Trophoblast cell (in vitro differentiated cells and primary cell): ENCODE data around the gene ATXN1L.

ENCODE experiments used
- DNase-seq, 2 donors: peaks; one replicate each; pipeline ENCODE4 v3.0.0-alpha.2; 2016
- H2AFZ ChIP-seq: 2 replicates; pipeline ENCODE4 v1.6.1; 2013; ENCODE audit warnings: low read length, moderate library complexity, mild to moderate bottlenecking; ENCODE audit not compliant: insufficient read depth, poor library complexity
- H2AK5ac ChIP-seq: 2 replicates; pipeline ENCODE4 v1.6.1; 2013; ENCODE audit warnings: mild to moderate bottlenecking, low read length
- H2BK120ac ChIP-seq: 2 replicates; pipeline ENCODE4 v1.6.1; 2013; ENCODE audit warnings: low read length, mild to moderate bottlenecking, moderate library complexity; ENCODE audit not compliant: insufficient read depth, poor library complexity
- H2BK12ac ChIP-seq: 2 replicates; pipeline ENCODE4 v1.6.1; 2013; ENCODE audit warnings: mild to moderate bottlenecking, low read length, moderate library complexity
- H2BK5ac ChIP-seq: 2 replicates; pipeline ENCODE4 v1.6.1; 2013; ENCODE audit warnings: low read length, low read depth, moderate library complexity, mild to moderate bottlenecking; ENCODE audit not compliant: poor library complexity
- H3K14ac ChIP-seq: 2 replicates; pipeline ENCODE4 v1.6.1; 2013; ENCODE audit warnings: mild to moderate bottlenecking, low read length
- H3K18ac ChIP-seq: 2 replicates; pipeline ENCODE4 v1.6.1; 2013; ENCODE audit warnings: mild to moderate bottlenecking, low read length
- H3K23ac ChIP-seq: 2 replicates; pipeline ENCODE4 v1.6.1; 2013; ENCODE audit warnings: low read length
- H3K27ac ChIP-seq: 2 replicates; pipeline ENCODE4 v1.5.1; 2013; ENCODE audit warnings: low read depth, mild to moderate bottlenecking, inconsistent platforms, low read length, moderate library complexity
- H3K27me3 ChIP-seq: 2 replicates; pipeline ENCODE4 v1.6.1; 2013; ENCODE audit warnings: inconsistent platforms, mild to moderate bottlenecking, low read length, moderate library complexity; ENCODE audit not compliant: insufficient read depth
- H3K36me3 ChIP-seq, 2 experiments: 1 replicate in 1 of 2; 2 replicates in 1 of 2; pipeline ENCODE4 v1.6.1; 2013; ENCODE audit warnings: low read length in 2 of 2, mild to moderate bottlenecking in 2 of 2, moderate library complexity in 1 of 2; ENCODE audit not compliant: insufficient read depth in 2 of 2, control insufficient read depth in 1 of 2
- H3K4ac ChIP-seq: 2 replicates; pipeline ENCODE4 v1.6.1; 2013; ENCODE audit warnings: low read depth, mild to moderate bottlenecking, low read length, moderate library complexity
- H3K4me1 ChIP-seq, 2 experiments: 1 replicate in 1 of 2; 2 replicates in 1 of 2; pipeline ENCODE4 v1.6.1; 2013; ENCODE audit warnings: low read length in 2 of 2, mild to moderate bottlenecking in 2 of 2, moderate library complexity in 1 of 2; ENCODE audit not compliant: insufficient read depth in 2 of 2, control insufficient read depth in 1 of 2
- H3K4me2 ChIP-seq: 2 replicates; pipeline ENCODE4 v1.6.1; 2013; ENCODE audit warnings: inconsistent platforms, mild to moderate bottlenecking, low read length, moderate library complexity
- H3K4me3 ChIP-seq: 2 replicates; pipeline ENCODE4 v1.5.1; 2013; ENCODE audit warnings: mild to moderate bottlenecking, low read depth, low read length, inconsistent platforms
- H3K79me1 ChIP-seq: one replicate; pipeline ENCODE4 v1.6.1; 2013; ENCODE audit warnings: low read length
- H3K79me2 ChIP-seq: 2 replicates; pipeline ENCODE4 v1.6.1; 2013; ENCODE audit warnings: low read length, mild to moderate bottlenecking; ENCODE audit not compliant: control insufficient read depth, insufficient read depth, poor library complexity
- H3K9ac ChIP-seq: 2 replicates; pipeline ENCODE4 v1.6.1; 2013; ENCODE audit warnings: mild to moderate bottlenecking, low read length
- H3K9me3 ChIP-seq: 2 replicates; pipeline ENCODE4 v1.6.1; 2013; ENCODE audit warnings: low read depth, mild to moderate bottlenecking, control low read depth, inconsistent platforms, low read length; ENCODE audit not compliant: insufficient read depth
- H4K12ac ChIP-seq: 2 replicates; pipeline ENCODE4 v1.6.1; 2013; ENCODE audit warnings: low read depth, mild to moderate bottlenecking, low read length, moderate library complexity
- H4K8ac ChIP-seq: 2 replicates; pipeline ENCODE4 v1.6.1; 2013; ENCODE audit warnings: low read depth, mild to moderate bottlenecking, low read length, moderate library complexity
- H4K91ac ChIP-seq: one replicate; pipeline ENCODE4 v1.6.1; 2013; ENCODE audit warnings: low read depth, mild to moderate bottlenecking, low read length, moderate library complexity
- WGBS: extraction: QIAGEN DNeasy Blood & Tissue Kit; methylation state at CpG from one replicate; pipeline ENCODE4 v1.1.7; 2013; ENCODE audit warnings: missing lambda C conversion rate; ENCODE audit not compliant: insufficient read length, insufficient coverage; ENCODE audit errors: extremely low coverage; 5-methylcytosine and 5-hydroxymethylcytosine counted together

Gene ATXN1L

GRCh38 chr16:71873199-71873598 lies 27.4 kb downstream of the ATXN1L start:
- no peak overlapping the region for H3K4me2 ChIP-seq

GRCh38 chr16:71878911-71879310 lies 33.1 kb downstream of the ATXN1L start:
- no peaks in the 10 kb centered on the region for H3K27me3 ChIP-seq
- H3K4me2 ChIP-seq, result no peak overlapping the region
- no CpG with 5 or more reads among the region's 4 CpGs for WGBS

More at GRCh38 chr16:71873199-71873598, 27.4 kb downstream of the ATXN1L start:
- Histone ChIP-seq H2AFZ (no peak overlapping the region), H3K79me1 (no peaks in the 10 kb centered on the region), H3K23ac (no peak overlapping the region), H3K36me3 (peaks cover 16 to 21% of the 10 kb centered on the region in 2 experiments), H3K9me3 (no peaks in the 10 kb centered on the region), H2BK5ac (no peak overlapping the region), H4K91ac (no peak overlapping the region), H2BK12ac (no peak overlapping the region), H3K18ac (no peak overlapping the region), H3K9ac (no peak overlapping the region), H3K4ac (no peak overlapping the region), H3K27me3 (no peaks in the 10 kb centered on the region), H3K4me3 (no peak overlapping the region), H4K8ac (no peak overlapping the region), H3K14ac (no peak overlapping the region), H2BK120ac (no peak overlapping the region), H3K27ac (no peak overlapping the region), H3K79me2 (no peaks in the 10 kb centered on the region), H3K4me1 (no peaks in the 10 kb centered on the region), H2AK5ac (no peak overlapping the region), H4K12ac (no peak overlapping the region)
- DNase-seq, result no peak
- no CpG with 5 or more reads among the region's 4 CpGs for WGBS

GRCh38 chr16:71880176-71880575 lies 34.4 kb downstream of the ATXN1L start:
- Histone ChIP-seq H3K23ac (no peak overlapping the region), H3K27me3 (no peaks in the 10 kb centered on the region), H3K36me3 (peaks cover 20 to 32% of the 10 kb centered on the region in 2 experiments), H3K79me1 (peaks cover 8% of the 10 kb centered on the region), H3K27ac (no peak overlapping the region), H3K4me3 (no peak overlapping the region), H3K4me1 (peaks cover 3 to 4% of the 10 kb centered on the region in 2 experiments), H3K18ac (no peak overlapping the region), H3K14ac (no peak overlapping the region), H4K8ac (no peak overlapping the region), H3K4ac (no peak overlapping the region), H3K9me3 (no peaks in the 10 kb centered on the region), H3K79me2 (peaks cover 7% of the 10 kb centered on the region), H2BK5ac (no peak overlapping the region), H3K4me2 (no peak overlapping the region), H2AK5ac (no peak overlapping the region), H2BK12ac (no peak overlapping the region), H4K12ac (no peak overlapping the region), H2BK120ac (no peak overlapping the region), H3K9ac (no peak overlapping the region), H4K91ac (no peak overlapping the region), H2AFZ (no peak overlapping the region)
- no CpG with 5 or more reads among the region's 4 CpGs for whole genome bisulfite sequencing
- peak in 1 of 2 donors; percentile 8 for DNase-seq

More at GRCh38 chr16:71878911-71879310, 33.1 kb downstream of the ATXN1L start:
- no peak overlapping the region for H3K23ac ChIP-seq
- H2BK5ac ChIP-seq, result no peak overlapping the region
- H2BK12ac ChIP-seq, result no peak overlapping the region
- H4K91ac ChIP-seq, result no peak overlapping the region
- H3K4me1 ChIP-seq, result peaks cover 3 to 4% of the 10 kb centered on the region in 2 experiments
- no peak overlapping the region for H4K12ac ChIP-seq
- no peak overlapping the region for H3K9ac ChIP-seq
- no peak overlapping the region for H3K14ac ChIP-seq
- no peak overlapping the region for H2BK120ac ChIP-seq
- peaks cover 4% of the 10 kb centered on the region for H3K79me1 ChIP-seq
- no peak overlapping the region for H3K27ac ChIP-seq
- H3K9me3 ChIP-seq, result no peaks in the 10 kb centered on the region
- no peak for DNase-seq
- no peak overlapping the region for H3K18ac ChIP-seq
- no peak overlapping the region for H4K8ac ChIP-seq
- no peak overlapping the region for H2AFZ ChIP-seq
- H3K79me2 ChIP-seq, result peaks cover 4% of the 10 kb centered on the region
- no peak overlapping the region for H3K4me3 ChIP-seq
- H2AK5ac ChIP-seq, result no peak overlapping the region
- peaks cover 20 to 34% of the 10 kb centered on the region in 2 experiments for H3K36me3 ChIP-seq
- no peak overlapping the region for H3K4ac ChIP-seq

DNA sequence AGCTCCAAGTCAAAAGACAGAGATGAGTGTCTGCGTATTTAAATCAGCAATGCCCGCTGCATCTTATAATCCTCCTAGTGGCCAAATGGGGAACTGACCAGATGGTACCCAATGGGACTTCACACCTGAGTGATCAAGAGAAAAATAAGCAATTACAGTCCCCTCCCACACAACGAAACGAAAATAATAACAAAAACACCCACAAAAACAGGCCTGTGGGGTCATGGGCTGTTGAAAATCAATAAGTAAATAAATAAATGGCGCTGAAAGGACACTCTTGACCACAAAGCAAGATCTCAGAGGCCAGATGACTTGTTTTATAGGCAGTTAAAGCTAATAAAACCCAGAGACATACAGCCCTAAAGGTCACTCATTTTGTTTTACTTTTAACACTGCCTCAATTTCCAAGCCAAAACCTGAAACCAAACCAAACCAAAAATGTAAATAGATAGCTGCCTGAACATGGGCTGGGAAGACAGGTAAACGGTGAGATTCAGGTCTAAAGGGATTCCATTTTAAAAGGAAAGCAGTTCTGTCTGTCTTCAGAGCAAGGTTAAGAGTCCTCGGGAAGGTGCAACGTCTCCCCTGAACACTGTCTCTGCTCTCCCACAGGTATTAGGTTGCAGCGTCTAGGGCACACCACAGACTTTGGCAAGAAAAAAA lies 36.9 kb downstream of the ATXN1L start:
- Histone ChIP-seq H4K12ac (no peak overlapping the region), H2BK5ac (no peak overlapping the region), H3K9me3 (no peaks in the 10 kb centered on the region), H4K8ac (no peak overlapping the region), H3K23ac (no peak overlapping the region), H3K4me3 (peak overlapping the region; percentile 97), H3K9ac (peak overlapping the region; percentile 59), H2AFZ (no peak overlapping the region), H3K79me2 (peaks cover 7% of the 10 kb centered on the region), H3K4me1 (peaks cover 3 to 4% of the 10 kb centered on the region in 2 experiments), H2BK12ac (no peak overlapping the region), H2BK120ac (no peak overlapping the region), H3K18ac (no peak overlapping the region), H3K4me2 (peak overlapping the region; percentile 98), H2AK5ac (no peak overlapping the region), H3K27ac (peak overlapping the region; percentile 87), H4K91ac (no peak overlapping the region), H3K36me3 (peaks cover 9 to 17% of the 10 kb centered on the region in 2 experiments), H3K27me3 (no peaks in the 10 kb centered on the region), H3K79me1 (peaks cover 8% of the 10 kb centered on the region), H3K14ac (no peak overlapping the region), H3K4ac (no peak overlapping the region)
- peak; percentile 75 to 97 for DNase-seq
- WGBS, result no CpG with 5 or more reads among the region's 9 CpGs
